Endothelial cell (in vitro differentiated cells): ENCODE results near the gene TMEM87B. TPM values are rescaled to one million over a fixed set of nuclear protein-coding genes. Genes with fewer than 3 reads are reported as not detected.

ENCODE experiments used
- DNase-seq: peaks from one replicate; pipeline ENCODE4 v3.0.0; 2021; ENCODE audit warnings: low spot score
- H3K27ac Mint-ChIP-seq: one replicate; pipeline ENCODE4 v1.8.0; 2021; ENCODE audit warnings: mixed read lengths, inconsistent platforms; ENCODE audit not compliant: unreplicated experiment
- H3K27me3 Mint-ChIP-seq: one replicate; pipeline ENCODE4 v1.8.0; 2021; ENCODE audit warnings: mild to moderate bottlenecking, moderate library complexity, mixed read lengths, inconsistent platforms; ENCODE audit not compliant: unreplicated experiment
- H3K36me3 Mint-ChIP-seq: one replicate; pipeline ENCODE4 v1.8.0; 2021; ENCODE audit warnings: mild to moderate bottlenecking, low read depth, mixed read lengths, inconsistent platforms; ENCODE audit not compliant: unreplicated experiment
- H3K4me1 Mint-ChIP-seq: one replicate; pipeline ENCODE4 v1.8.0; 2021; ENCODE audit warnings: mild to moderate bottlenecking, mixed read lengths, inconsistent platforms; ENCODE audit not compliant: unreplicated experiment
- H3K4me3 Mint-ChIP-seq: one replicate; pipeline ENCODE4 v1.8.0; 2021; ENCODE audit warnings: mild to moderate bottlenecking, mixed read lengths, inconsistent platforms; ENCODE audit not compliant: unreplicated experiment
- H3K9me3 Mint-ChIP-seq: one replicate; pipeline ENCODE4 v1.8.0; 2021; ENCODE audit warnings: mixed read lengths, inconsistent platforms; ENCODE audit not compliant: unreplicated experiment
- total RNA-seq: library from RNA; stranded (reverse); fragmentation: NEBNext Ultra II Directional; extraction: Animal tissue kit (Norgen Biotek cat#: 25700); gene quantifications from one replicate; pipeline ENCODE4 v1.2.1, GENCODE V29; 2021; ENCODE audit not compliant: unreplicated experiment
- TF ChIP-seq, protein P1 (sequence below): fragments of 200-600 bp; sonication (generic); IDR thresholded peaks from one replicate; pipeline ENCODE4 v1.5.0; 2021; ENCODE audit warnings: antibody characterized with exemption; ENCODE audit not compliant: unreplicated experiment

The TMEM87B gene
- total RNA-seq, 1 donor from 2014 or later: 22.6 TPM

DNA sequence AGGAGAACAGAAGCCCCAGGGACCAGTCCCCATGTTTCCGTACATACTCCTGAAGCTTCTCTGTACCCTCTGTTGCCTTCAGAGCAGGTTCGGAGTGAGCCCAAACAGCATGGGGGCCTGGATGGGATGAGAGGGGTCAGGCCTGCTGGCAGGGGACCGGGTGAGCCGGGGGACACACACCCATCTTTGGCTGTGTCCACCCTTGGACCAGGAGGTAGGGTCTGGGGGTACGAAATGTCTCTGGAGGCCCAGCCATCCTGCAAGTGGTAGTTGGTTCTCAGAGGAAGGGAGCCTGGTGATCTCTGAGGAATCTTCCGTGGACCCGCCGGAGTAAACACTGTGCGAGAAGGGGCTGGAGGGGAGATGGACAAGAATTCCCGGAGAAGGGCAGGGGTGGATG, 98.4 kb downstream of the TMEM87B start:
- Mint-ChIP-seq H3K4me3 (no peak overlapping the region), H3K9me3 (no peaks in the 10 kb centered on the region), H3K27ac (no peak overlapping the region), H3K4me1 (peaks cover 8% of the 10 kb centered on the region), H3K27me3 (peaks cover 1% of the 10 kb centered on the region), H3K36me3 (no peaks in the 10 kb centered on the region)
- no peak for DNase-seq
- TF ChIP-seq, protein P1, sequence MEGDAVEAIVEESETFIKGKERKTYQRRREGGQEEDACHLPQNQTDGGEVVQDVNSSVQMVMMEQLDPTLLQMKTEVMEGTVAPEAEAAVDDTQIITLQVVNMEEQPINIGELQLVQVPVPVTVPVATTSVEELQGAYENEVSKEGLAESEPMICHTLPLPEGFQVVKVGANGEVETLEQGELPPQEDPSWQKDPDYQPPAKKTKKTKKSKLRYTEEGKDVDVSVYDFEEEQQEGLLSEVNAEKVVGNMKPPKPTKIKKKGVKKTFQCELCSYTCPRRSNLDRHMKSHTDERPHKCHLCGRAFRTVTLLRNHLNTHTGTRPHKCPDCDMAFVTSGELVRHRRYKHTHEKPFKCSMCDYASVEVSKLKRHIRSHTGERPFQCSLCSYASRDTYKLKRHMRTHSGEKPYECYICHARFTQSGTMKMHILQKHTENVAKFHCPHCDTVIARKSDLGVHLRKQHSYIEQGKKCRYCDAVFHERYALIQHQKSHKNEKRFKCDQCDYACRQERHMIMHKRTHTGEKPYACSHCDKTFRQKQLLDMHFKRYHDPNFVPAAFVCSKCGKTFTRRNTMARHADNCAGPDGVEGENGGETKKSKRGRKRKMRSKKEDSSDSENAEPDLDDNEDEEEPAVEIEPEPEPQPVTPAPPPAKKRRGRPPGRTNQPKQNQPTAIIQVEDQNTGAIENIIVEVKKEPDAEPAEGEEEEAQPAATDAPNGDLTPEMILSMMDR: no peak

DNA sequence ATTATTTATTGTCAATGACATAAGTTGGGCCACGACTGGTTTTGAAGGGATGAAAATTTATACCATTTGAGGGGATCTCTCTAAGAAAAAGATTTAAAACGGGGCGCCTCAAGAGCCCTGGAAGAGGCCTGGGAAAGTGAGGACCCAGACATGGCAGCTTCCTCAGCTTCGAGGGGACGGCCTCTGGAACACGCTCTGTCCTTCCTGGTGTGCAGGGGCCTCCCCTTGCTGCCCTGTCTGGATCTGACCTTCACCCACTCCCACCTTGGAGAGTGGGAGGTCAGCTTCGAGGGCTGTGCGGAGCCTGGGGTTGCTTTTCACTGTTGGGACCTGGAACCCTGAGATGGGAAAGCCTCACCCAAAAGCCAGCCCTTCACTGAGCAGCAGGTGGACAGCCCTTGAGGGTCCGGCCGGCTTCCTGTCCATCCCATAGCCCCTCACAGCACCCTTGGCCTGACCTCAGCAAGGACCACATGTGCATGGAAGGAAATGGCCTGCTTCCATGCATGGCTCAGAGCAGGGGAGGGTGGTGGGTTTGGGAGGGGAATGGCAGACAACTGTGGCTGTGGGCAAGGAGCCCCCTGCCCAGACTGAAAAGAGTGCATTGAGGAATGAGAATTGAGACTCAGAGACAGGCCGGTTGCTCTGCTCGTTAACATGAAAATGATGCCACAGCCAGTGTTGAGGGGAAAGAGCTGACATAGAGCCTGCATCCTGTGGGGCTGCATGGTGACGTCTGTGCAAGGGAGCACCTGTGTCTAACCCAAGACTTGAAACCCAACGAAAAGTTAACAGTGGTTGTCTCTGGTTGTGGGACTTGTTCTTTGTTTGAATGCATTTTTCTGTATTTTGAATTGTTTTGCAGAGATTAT, 99.4 kb downstream of the TMEM87B start:
- no peaks in the 10 kb centered on the region for H3K36me3 Mint-ChIP-seq
- no peak overlapping the region for H3K27ac Mint-ChIP-seq
- H3K4me3 Mint-ChIP-seq: no peak overlapping the region
- H3K9me3 Mint-ChIP-seq: no peaks in the 10 kb centered on the region
- TF ChIP-seq, protein P1: no peak
- no peak for DNase-seq
- H3K27me3 Mint-ChIP-seq: peaks cover 1% of the 10 kb centered on the region
- peaks cover 8% of the 10 kb centered on the region for H3K4me1 Mint-ChIP-seq

DNA sequence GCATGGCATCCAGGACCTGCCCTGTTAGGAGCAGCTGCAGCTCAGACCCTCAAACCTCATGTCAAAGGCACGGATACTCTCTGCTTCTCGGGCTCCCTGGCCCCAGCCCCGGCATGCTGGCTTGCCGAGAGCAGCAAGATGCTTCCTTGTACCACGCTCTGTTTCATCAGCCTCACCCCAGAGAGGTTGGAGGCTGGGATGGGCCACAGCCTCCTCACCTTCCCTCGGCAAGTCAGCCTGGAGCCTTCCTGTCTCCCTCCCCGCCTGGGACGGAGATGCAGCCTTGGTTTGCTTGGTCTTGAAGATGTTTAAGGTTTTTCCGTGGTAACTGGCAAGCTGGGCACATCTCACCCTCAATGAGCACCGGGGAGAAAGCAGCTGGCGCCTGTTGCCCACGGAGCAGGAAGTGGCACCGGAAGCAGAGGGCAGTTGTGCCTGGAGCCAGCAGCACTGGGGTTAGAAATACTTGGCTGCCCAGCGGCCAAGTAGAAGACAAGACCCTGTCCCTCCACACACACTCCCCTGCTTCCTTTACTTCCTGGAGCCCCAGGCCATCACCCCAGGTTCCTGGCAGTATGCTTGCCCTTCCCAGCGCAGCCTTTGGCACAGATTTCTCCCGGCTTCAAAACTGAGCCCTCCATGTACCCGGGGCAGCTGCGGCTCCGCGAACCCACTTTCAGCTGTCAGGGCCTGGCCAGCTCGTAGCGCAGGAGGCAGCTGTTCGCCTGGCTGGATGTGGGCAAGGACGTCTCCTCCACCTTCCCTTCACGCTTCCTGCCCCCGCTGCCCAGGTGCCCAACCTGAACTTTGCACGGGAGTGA, 100.5 kb downstream of the TMEM87B start:
- H3K4me1 Mint-ChIP-seq: peaks cover 7% of the 10 kb centered on the region
- TF ChIP-seq, protein P1: no peak
- DNase-seq: no peak
- H3K36me3 Mint-ChIP-seq: no peaks in the 10 kb centered on the region
- H3K27me3 Mint-ChIP-seq: peaks cover 3% of the 10 kb centered on the region
- no peaks in the 10 kb centered on the region for H3K9me3 Mint-ChIP-seq
- H3K27ac Mint-ChIP-seq: no peak overlapping the region
- no peak overlapping the region for H3K4me3 Mint-ChIP-seq

DNA sequence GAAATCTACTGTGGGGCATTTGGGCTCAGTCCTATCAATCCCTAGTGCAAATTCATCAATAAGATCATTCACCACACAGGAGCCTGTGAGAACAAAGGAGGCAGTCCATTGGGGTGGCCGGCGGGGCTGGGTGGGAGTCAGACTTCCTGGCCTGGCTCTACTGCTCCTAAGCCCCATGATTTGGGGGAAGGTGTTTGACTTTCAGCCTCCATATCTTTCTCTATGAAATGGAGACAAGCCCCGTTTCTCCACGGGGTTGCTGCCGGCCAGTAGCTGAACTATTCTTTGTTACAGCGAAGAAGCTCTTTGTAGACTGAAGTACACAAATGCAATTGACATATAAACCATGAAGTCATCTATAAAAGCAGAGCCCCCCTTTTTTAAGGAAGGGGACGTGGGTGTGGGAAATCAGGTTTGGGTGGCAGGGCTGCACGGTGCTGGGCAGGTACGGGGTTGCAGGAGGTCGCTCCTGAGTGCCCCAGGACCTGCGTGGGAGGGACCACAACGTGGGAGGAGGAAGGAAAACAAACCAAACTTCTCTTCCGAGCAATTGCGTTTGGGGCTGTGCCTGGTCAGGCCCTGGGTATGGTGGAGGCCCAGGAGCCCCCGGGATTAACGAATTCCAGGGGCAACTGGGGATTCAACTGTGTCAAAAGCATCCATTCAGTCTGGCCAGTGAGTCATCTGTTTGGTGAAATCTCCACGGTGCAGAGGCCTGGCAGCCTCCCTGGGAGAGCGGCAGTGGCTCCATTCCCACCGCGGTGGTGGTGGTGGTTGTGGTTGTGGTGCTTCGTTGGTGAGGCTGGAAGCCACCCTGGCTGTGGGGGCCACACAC, 101.3 kb downstream of the TMEM87B start:
- no peak overlapping the region for H3K27ac Mint-ChIP-seq
- peaks cover 2% of the 10 kb centered on the region for H3K27me3 Mint-ChIP-seq

More for the DNA sequence above, 101.3 kb downstream of the TMEM87B start:
- TF ChIP-seq, protein P1: no peak
- no peak overlapping the region for H3K4me3 Mint-ChIP-seq
- DNase-seq: no peak
- H3K4me1 Mint-ChIP-seq: peaks cover 6% of the 10 kb centered on the region
- no peaks in the 10 kb centered on the region for H3K9me3 Mint-ChIP-seq
- H3K36me3 Mint-ChIP-seq: no peaks in the 10 kb centered on the region
